Cardiac muscle cell (in vitro differentiated cells and primary cell): Measurements from ENCODE around the gene MEPCE. TPM values are rescaled to one million over a fixed set of nuclear protein-coding genes. Genes with fewer than 3 reads are reported as not detected.

ENCODE experiments used
- DNase-seq, 2 donors: peaks; one replicate each; pipeline versions ENCODE4 v3.0.0 to v3.0.0-alpha.2; 2010 to 2017; ENCODE audit warnings: low read depth in 1 of 2, low spot score in 1 of 2
- H3K27ac ChIP-seq: fragments of 200-600 bp; sonication (generic); 2 replicates; pipeline ENCODE4 v1.5.1; 2016
- H3K27me3 ChIP-seq: fragments of 200-600 bp; sonication (generic); 2 replicates; pipeline ENCODE4 v1.6.0; 2016; ENCODE audit warnings: control low read depth
- H3K36me3 ChIP-seq: fragments of 200-600 bp; sonication (generic); 2 replicates; pipeline ENCODE4 v1.5.1; 2016; ENCODE audit warnings: control low read depth
- H3K4me1 ChIP-seq: fragments of 200-600 bp; sonication (generic); 2 replicates; pipeline ENCODE4 v1.8.1; 2017; ENCODE audit warnings: low read depth, mild to moderate bottlenecking, mixed run types
- H3K4me3 ChIP-seq: fragments of 200-600 bp; sonication (generic); 2 replicates; pipeline ENCODE4 v1.5.1; 2016; ENCODE audit warnings: mild to moderate bottlenecking
- H3K9me3 ChIP-seq: fragments of 200-600 bp; sonication (generic); 2 replicates; pipeline ENCODE4 v1.5.1; 2017; ENCODE audit warnings: low read depth, mild to moderate bottlenecking, control low read depth
- polyA plus RNA-seq: library from polyadenylated mRNA; unstranded; fragments of >200 nt; fragmentation: Nextera tagmentation; extraction: Ambion mirVana; gene quantifications from 2 replicates; pipeline ENCODE4 v1.2.1, GENCODE V29; 2016
- total RNA-seq: library from RNA; depleted of rRNA; stranded (reverse); fragments of >200 nt; gene quantifications from 2 replicates; pipeline ENCODE4 v1.2.3, GENCODE V29; 2016
- TF ChIP-seq, protein P1 (sequence below): IDR thresholded peaks from 2 replicates; pipeline ENCODE4 v1.5.1; 2012; ENCODE audit warnings: low read depth, mild to moderate bottlenecking, low read length

MEPCE gene
- total and polyA plus RNA-seq, 2 experiments from 2014 or later, result 21.5 to 41.7 TPM

DNA sequence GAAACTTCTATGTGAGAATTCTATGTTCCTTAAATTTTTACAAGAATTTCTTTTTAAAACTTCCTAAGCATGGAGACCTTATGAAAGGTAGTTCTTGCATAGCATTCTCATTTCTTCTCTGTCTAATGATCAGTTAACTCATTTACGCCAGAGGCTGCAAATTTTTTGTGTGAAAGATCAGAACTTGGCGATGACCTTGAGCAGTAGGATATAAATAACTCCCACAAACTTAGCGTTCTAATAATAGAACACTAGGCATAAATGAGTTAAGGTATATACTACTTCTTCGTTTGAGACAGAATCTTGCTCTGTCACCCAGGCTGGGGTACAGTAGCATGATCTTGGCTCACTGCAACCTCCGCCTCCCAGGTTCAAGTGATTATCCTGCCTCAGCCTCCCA lies 42.7 kb upstream of the MEPCE start:
- H3K27me3 ChIP-seq, result no peaks in the 10 kb centered on the region
- no peak overlapping the region for H3K4me3 ChIP-seq
- H3K27ac ChIP-seq, result no peak overlapping the region
- TF ChIP-seq, protein P1, sequence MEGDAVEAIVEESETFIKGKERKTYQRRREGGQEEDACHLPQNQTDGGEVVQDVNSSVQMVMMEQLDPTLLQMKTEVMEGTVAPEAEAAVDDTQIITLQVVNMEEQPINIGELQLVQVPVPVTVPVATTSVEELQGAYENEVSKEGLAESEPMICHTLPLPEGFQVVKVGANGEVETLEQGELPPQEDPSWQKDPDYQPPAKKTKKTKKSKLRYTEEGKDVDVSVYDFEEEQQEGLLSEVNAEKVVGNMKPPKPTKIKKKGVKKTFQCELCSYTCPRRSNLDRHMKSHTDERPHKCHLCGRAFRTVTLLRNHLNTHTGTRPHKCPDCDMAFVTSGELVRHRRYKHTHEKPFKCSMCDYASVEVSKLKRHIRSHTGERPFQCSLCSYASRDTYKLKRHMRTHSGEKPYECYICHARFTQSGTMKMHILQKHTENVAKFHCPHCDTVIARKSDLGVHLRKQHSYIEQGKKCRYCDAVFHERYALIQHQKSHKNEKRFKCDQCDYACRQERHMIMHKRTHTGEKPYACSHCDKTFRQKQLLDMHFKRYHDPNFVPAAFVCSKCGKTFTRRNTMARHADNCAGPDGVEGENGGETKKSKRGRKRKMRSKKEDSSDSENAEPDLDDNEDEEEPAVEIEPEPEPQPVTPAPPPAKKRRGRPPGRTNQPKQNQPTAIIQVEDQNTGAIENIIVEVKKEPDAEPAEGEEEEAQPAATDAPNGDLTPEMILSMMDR, result no peak
- DNase-seq, result no peak
- no peaks in the 10 kb centered on the region for H3K9me3 ChIP-seq
- peaks cover 6% of the 10 kb centered on the region for H3K4me1 ChIP-seq
- H3K36me3 ChIP-seq, result no peaks in the 10 kb centered on the region

DNA sequence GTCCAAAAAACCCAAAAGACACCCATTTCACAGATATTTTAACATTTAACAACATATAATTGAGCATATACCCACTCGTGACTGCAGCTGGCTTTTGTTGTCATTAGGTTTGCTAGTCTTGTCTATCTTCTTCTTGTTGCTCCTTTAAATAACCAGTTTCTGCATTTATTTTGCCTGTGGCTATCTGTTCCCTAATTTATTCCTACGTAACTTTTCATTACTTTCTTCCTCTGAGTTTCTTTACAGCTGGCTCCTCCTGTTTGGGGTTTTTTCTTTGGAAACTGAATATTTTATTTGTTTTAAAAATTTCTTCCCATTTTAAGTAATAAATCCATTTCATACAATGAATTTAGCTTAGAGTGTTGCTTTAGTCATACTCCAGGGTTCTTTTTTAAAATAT lies 41.9 kb upstream of the MEPCE start:
- H3K4me3 ChIP-seq, result no peak overlapping the region
- no peak overlapping the region for H3K27ac ChIP-seq
- TF ChIP-seq, protein P1, result no peak
- H3K27me3 ChIP-seq, result no peaks in the 10 kb centered on the region
- H3K9me3 ChIP-seq, result no peaks in the 10 kb centered on the region
- H3K4me1 ChIP-seq, result peaks cover 6% of the 10 kb centered on the region
- H3K36me3 ChIP-seq, result no peaks in the 10 kb centered on the region
- no peak for DNase-seq

DNA sequence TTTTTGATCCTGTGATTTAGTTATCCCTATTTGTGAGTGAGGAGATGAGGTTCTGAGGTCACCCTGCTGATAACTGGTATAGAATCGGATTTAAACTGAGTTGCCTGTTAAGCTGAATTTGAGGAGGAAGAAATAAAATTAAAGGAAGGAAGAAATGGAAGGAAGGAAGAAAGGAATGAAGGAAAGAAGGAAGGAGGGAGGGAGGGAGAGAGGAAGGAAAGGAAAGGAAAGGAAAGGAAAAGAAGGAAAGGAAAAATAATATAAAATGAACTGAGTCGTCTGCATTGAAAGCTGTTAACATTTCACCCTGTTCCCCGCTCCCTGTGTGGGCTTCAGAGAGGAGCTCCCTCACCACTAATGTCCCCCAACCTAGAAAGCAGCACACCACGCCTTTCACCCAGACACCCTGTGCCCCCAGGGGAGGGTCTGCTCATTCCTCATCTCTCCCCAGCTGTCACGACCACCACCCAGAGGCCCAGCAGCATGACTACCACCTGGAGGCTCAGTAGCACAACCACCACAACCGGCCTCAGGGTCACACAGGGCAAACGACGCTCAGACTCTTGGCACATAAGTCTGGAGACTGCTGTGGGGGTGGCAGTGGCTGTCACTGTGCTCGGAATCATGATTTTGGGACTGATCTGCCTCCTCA lies 40.1 kb upstream of the MEPCE start:
- DNase-seq, result no peak
- Histone ChIP-seq H3K27ac (no peak overlapping the region), H3K9me3 (no peaks in the 10 kb centered on the region), H3K4me3 (no peak overlapping the region), H3K4me1 (peaks cover 6% of the 10 kb centered on the region), H3K36me3 (no peaks in the 10 kb centered on the region), H3K27me3 (no peaks in the 10 kb centered on the region)
- TF ChIP-seq, protein P1, result no peak

DNA sequence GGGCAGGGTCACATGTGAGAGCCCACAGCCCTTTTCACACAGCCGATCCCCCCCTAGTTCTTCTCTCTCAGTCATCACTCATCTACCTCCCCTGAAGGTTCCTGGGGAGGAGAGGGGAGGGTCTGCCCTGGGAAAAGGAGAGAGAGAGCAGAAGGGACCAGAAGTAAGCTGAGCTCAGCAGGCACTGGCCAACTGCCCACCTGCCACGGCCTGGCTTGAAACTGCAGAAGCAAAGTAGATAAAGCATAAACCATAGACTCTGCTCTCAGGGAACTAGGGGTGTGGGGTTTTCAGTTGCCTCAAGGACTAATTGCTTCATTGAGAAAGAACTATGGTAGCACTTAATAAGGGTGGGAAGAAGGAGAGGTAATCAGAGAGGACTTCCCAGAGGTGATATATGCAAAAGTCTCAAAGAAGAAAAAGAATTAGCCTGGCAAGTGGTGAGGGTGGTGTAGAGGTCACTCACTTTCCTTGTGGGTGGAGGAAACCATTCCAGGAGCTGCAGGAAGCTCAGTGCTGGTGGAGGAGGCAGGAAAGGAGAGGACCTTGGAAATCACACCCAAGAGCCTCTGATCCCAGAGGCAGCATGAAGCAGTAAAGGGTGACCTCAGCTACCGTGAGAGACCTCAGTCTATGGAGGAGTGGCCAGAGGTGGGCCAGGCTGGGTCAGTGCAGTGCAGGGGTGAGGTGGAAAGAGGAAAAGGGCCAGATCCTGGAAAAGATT lies 39.2 kb upstream of the MEPCE start:
- no peak overlapping the region for H3K4me3 ChIP-seq
- H3K9me3 ChIP-seq, result no peaks in the 10 kb centered on the region

DNA sequence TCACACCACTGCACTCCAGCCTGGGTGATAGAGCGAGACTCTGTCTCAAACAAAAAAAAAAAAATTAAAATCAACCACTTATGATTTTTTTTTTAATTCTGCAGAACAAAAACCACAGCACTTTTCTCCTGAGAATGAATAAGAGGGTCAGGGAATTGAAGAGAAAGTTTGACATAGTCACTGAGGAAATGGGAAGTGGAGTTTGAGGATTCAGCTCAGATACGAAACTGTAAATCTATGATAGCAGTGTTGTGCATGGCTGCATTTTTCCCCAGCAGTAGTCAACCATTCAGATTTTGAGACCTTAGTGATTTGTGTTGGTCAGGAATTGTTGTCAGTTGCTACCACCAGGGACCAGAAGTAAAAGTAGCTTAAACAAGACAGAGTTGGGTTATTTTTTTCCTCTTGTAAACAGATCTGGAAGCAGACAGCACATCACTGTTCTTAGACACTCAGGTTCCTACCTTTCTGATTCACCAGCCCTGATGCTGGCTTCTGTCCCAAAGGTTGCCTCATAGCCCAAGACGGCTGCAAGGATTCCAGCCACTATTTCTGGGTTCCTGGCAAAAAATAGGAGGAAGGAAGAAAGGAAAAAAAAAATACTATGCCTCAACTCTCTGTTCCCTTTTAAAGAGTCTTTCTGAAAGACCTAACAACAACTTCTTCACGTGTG lies 36.3 kb upstream of the MEPCE start:
- DNase-seq, result no peak

More for the DNA sequence above, 39.2 kb upstream of the MEPCE start:
- DNase-seq, result no peak
- TF ChIP-seq, protein P1, result no peak
- Histone ChIP-seq H3K36me3 (no peaks in the 10 kb centered on the region), H3K27me3 (no peaks in the 10 kb centered on the region), H3K27ac (no peak overlapping the region), H3K4me1 (peaks cover 6% of the 10 kb centered on the region)

More for the DNA sequence above, 36.3 kb upstream of the MEPCE start:
- Histone ChIP-seq H3K9me3 (no peaks in the 10 kb centered on the region), H3K4me1 (no peaks in the 10 kb centered on the region), H3K27me3 (no peaks in the 10 kb centered on the region), H3K27ac (no peak overlapping the region), H3K36me3 (no peaks in the 10 kb centered on the region), H3K4me3 (no peak overlapping the region)
- TF ChIP-seq, protein P1, result no peak
